ENCODE data around the gene KRT71.

Gene KRT71

GRCh38 chr12:52587563-52587962 is 34.6 kb upstream of the KRT71 start:
- H3K4me3 ChIP-seq, result no peak overlapping the region
- no peaks in the 10 kb centered on the region for H3K36me3 ChIP-seq
- no peaks in the 10 kb centered on the region for H4K20me1 ChIP-seq
- TF ChIP-seq Cebpa-rat (IDR thresholded peaks at IDR 0.05), result no peak
- no peak overlapping the region for H3K9ac ChIP-seq
- no peak overlapping the region for H3K4me2 ChIP-seq
- no peak overlapping the region for H3K27ac ChIP-seq
- H3K4me1 ChIP-seq, result peaks cover 0 to 16% (median 0%) of the 10 kb centered on the region in 10 experiments; a peak in 4 of 20 replicates
- H3K9me3 ChIP-seq (replicated peaks in 1 of 11), result no peaks in the 10 kb centered on the region
- no peaks in the 10 kb centered on the region for H3K27me3 ChIP-seq

GRCh38 chr12:52585946-52586345 is 33.0 kb upstream of the KRT71 start:
- Histone ChIP-seq H4K20me1 (0 out of 22 replicates have a peak, but pooled peaks cover 0 to 7% (median 0%) of the 10 kb centered on the region in 11 experiments), H3K36me3 (no peaks in the 10 kb centered on the region), H3K4me2 (no peak overlapping the region), H3K27me3 (no peaks in the 10 kb centered on the region), H3K27ac (no peak overlapping the region), H3K4me3 (no peak overlapping the region), H3K4me1 (peaks cover 0 to 22% (median 2%) of the 10 kb centered on the region in 10 experiments; a peak in 7 of 20 replicates), H3K9me3 (replicated peaks in 1 of 11) (no peaks in the 10 kb centered on the region), H3K9ac (no peak overlapping the region)
- TF ChIP-seq Cebpa-rat (IDR thresholded peaks at IDR 0.05), result no peak

GRCh38 chr12:52585066-52585465 is 32.1 kb upstream of the KRT71 start:
- Histone ChIP-seq H4K20me1 (0 out of 22 replicates have a peak, but pooled peaks cover 0 to 8% (median 0%) of the 10 kb centered on the region in 11 experiments), H3K4me3 (no peak overlapping the region), H3K27ac (no peak overlapping the region), H3K4me2 (peak overlapping the region in 1 of 11 experiments; percentile 9; a peak in 3 of 22 replicates), H3K9me3 (replicated peaks in 1 of 11) (no peaks in the 10 kb centered on the region), H3K36me3 (no peaks in the 10 kb centered on the region), H3K4me1 (peaks cover 7 to 29% (median 9%) of the 10 kb centered on the region in 10 experiments; a peak in 15 of 20 replicates), H3K27me3 (no peaks in the 10 kb centered on the region), H3K9ac (no peak overlapping the region)
- no peak for TF ChIP-seq Cebpa-rat (IDR thresholded peaks at IDR 0.05)

GRCh38 chr12:52584156-52584682 is 31.3 kb upstream of the KRT71 start:
- no peaks in the 10 kb centered on the region for H3K27me3 ChIP-seq
- no peaks in the 10 kb centered on the region for H3K36me3 ChIP-seq
- H3K4me1 ChIP-seq, result peaks cover 8 to 29% (median 10%) of the 10 kb centered on the region in 10 experiments; a peak in 15 of 20 replicates
- no peak overlapping the region for H3K4me2 ChIP-seq
- H3K9ac ChIP-seq, result no peak overlapping the region; a peak in 1 of 22 replicates
- no peak for TF ChIP-seq Cebpa-rat (IDR thresholded peaks at IDR 0.05)
- no peak overlapping the region for H3K4me3 ChIP-seq
- 0 out of 22 replicates have a peak, but pooled peaks cover 0 to 8% (median 0%) of the 10 kb centered on the region in 11 experiments for H4K20me1 ChIP-seq
- no peaks in the 10 kb centered on the region for H3K9me3 ChIP-seq (replicated peaks in 1 of 11)
- no peak overlapping the region for H3K27ac ChIP-seq

GRCh38 chr12:52582971-52583456 is 30.1 kb upstream of the KRT71 start:
- Histone ChIP-seq H3K36me3 (no peaks in the 10 kb centered on the region), H3K27me3 (no peaks in the 10 kb centered on the region), H3K4me1 (peaks cover 8 to 29% (median 10%) of the 10 kb centered on the region in 10 experiments; a peak in 15 of 20 replicates), H4K20me1 (0 out of 22 replicates have a peak, but pooled peaks cover 0 to 8% (median 0%) of the 10 kb centered on the region in 11 experiments), H3K4me2 (no peak overlapping the region; a peak in 2 of 22 replicates), H3K9ac (no peak overlapping the region; a peak in 1 of 22 replicates), H3K27ac (no peak overlapping the region; a peak in 1 of 22 replicates), H3K4me3 (no peak overlapping the region), H3K9me3 (replicated peaks in 1 of 11) (no peaks in the 10 kb centered on the region)
- no peak for TF ChIP-seq Cebpa-rat (IDR thresholded peaks at IDR 0.05)

GRCh38 chr12:52582486-52582885 is 29.5 kb upstream of the KRT71 start:
- Histone ChIP-seq H3K9me3 (replicated peaks in 1 of 11) (no peaks in the 10 kb centered on the region), H3K4me3 (no peak overlapping the region), H3K27me3 (no peaks in the 10 kb centered on the region), H3K9ac (no peak overlapping the region; a peak in 1 of 22 replicates), H3K4me1 (peaks cover 8 to 29% (median 10%) of the 10 kb centered on the region in 10 experiments; a peak in 15 of 20 replicates), H3K36me3 (no peaks in the 10 kb centered on the region), H3K4me2 (no peak overlapping the region; a peak in 2 of 22 replicates), H3K27ac (no peak overlapping the region; a peak in 1 of 22 replicates), H4K20me1 (0 out of 22 replicates have a peak, but pooled peaks cover 0 to 8% (median 0%) of the 10 kb centered on the region in 11 experiments)
- TF ChIP-seq Cebpa-rat (IDR thresholded peaks at IDR 0.05), result no peak

GRCh38 chr12:52581481-52581880 is 28.5 kb upstream of the KRT71 start:
- H3K4me3 ChIP-seq, result no peak overlapping the region
- H3K9ac ChIP-seq, result no peak overlapping the region
- H3K27ac ChIP-seq, result no peak overlapping the region
- H3K36me3 ChIP-seq, result no peaks in the 10 kb centered on the region
- H3K4me2 ChIP-seq, result no peak overlapping the region; a peak in 1 of 22 replicates
- no peaks in the 10 kb centered on the region for H3K27me3 ChIP-seq
- TF ChIP-seq Cebpa-rat (IDR thresholded peaks at IDR 0.05), result no peak
- no peaks in the 10 kb centered on the region for H3K9me3 ChIP-seq (replicated peaks in 1 of 11)
- 0 out of 22 replicates have a peak, but pooled peaks cover 0 to 8% (median 0%) of the 10 kb centered on the region in 11 experiments for H4K20me1 ChIP-seq
- peaks cover 8 to 29% (median 10%) of the 10 kb centered on the region in 10 experiments; a peak in 15 of 20 replicates for H3K4me1 ChIP-seq

GRCh38 chr12:52581066-52581465 is 28.1 kb upstream of the KRT71 start:
- Histone ChIP-seq H3K9ac (no peak overlapping the region), H3K27ac (no peak overlapping the region), H3K4me3 (no peak overlapping the region), H3K4me2 (peak overlapping the region in 1 of 11 experiments; percentile 5; a peak in 1 of 22 replicates), H4K20me1 (0 out of 22 replicates have a peak, but pooled peaks cover 0 to 8% (median 0%) of the 10 kb centered on the region in 11 experiments), H3K27me3 (no peaks in the 10 kb centered on the region), H3K36me3 (no peaks in the 10 kb centered on the region), H3K4me1 (peaks cover 8 to 29% (median 10%) of the 10 kb centered on the region in 10 experiments; a peak in 15 of 20 replicates), H3K9me3 (replicated peaks in 1 of 11) (no peaks in the 10 kb centered on the region)
- no peak for TF ChIP-seq Cebpa-rat (IDR thresholded peaks at IDR 0.05)

GRCh38 chr12:52580496-52580895 is 27.6 kb upstream of the KRT71 start:
- H3K36me3 ChIP-seq, result no peaks in the 10 kb centered on the region
- 0 out of 22 replicates have a peak, but pooled peaks cover 0 to 8% (median 0%) of the 10 kb centered on the region in 11 experiments for H4K20me1 ChIP-seq
- TF ChIP-seq Cebpa-rat (IDR thresholded peaks at IDR 0.05), result no peak
- H3K9me3 ChIP-seq (replicated peaks in 1 of 11), result no peaks in the 10 kb centered on the region
- no peak overlapping the region for H3K4me3 ChIP-seq
- H3K27me3 ChIP-seq, result no peaks in the 10 kb centered on the region
- H3K9ac ChIP-seq, result no peak overlapping the region
- H3K27ac ChIP-seq, result no peak overlapping the region
- H3K4me1 ChIP-seq, result peaks cover 8 to 28% (median 12%) of the 10 kb centered on the region in 10 experiments; a peak in 19 of 20 replicates
- H3K4me2 ChIP-seq, result peak overlapping the region in 3 of 11 experiments; percentile 5 to 30 (median 12); a peak in 5 of 22 replicates

Data from BLaER1 treated with 17β-estradiol and CSF1 and Interleukin-3, amounts not matched to agents 10 nM and 100 nM (cell line).